Transverse colon (tissue), 4 donors: ENCODE results near the gene NLE1. TPM values are rescaled to one million over a fixed set of nuclear protein-coding genes. Genes with fewer than 3 reads are reported as not detected.

Experiments used
- DNase-seq: peaks from one replicate; pipeline ENCODE4 v3.0.0-alpha.2; 2019
- H3K27ac ChIP-seq, 4 donors: fragments of 200-600 bp; sonication (generic); 2 replicates each; pipeline ENCODE4 v1.5.1; 2016 to 2018; ENCODE audit warnings: inconsistent platforms in 4 of 4
- H3K27me3 ChIP-seq: fragments of 200-600 bp; sonication (generic); 2 replicates; pipeline ENCODE4 v1.5.1; 2017; ENCODE audit warnings: inconsistent platforms
- H3K36me3 ChIP-seq, 4 donors: fragments of 200-600 bp; sonication (generic); 2 replicates each; pipeline ENCODE4 v1.5.1; 2017 to 2019; ENCODE audit warnings: inconsistent platforms in 4 of 4
- H3K4me1 ChIP-seq, 4 donors: fragments of 200-600 bp; sonication (generic); 2 replicates each; pipeline ENCODE4 v1.5.1; 2017 to 2020; ENCODE audit warnings: inconsistent platforms in 4 of 4
- H3K4me3 ChIP-seq, 4 donors: fragments of 200-600 bp; sonication (generic); 1 replicate in 1 of 4; 2 replicates in 3 of 4; pipeline versions ENCODE4 v1.5.1 to v1.6.1; 2017 to 2019; ENCODE audit warnings: inconsistent platforms in 4 of 4
- H3K9me3 ChIP-seq, 2 donors: fragments of 200-600 bp; sonication (generic); 2 replicates each; pipeline ENCODE4 v1.5.1; 2017 to 2019; ENCODE audit warnings: inconsistent platforms in 2 of 2
- CTCF ChIP-seq, 5 experiments: fragments of 200-600 bp in 3 of 5; fragments of 450-650 bp in 2 of 5; sonication (generic) in 3 of 5; IDR thresholded peaks; 1 replicate in 2 of 5; 2 replicates in 3 of 5; pipeline ENCODE4 v1.5.1; 2016 to 2017; ENCODE audit warnings: antibody characterized with exemption in 5 of 5, inconsistent platforms in 3 of 5, mild to moderate bottlenecking in 2 of 5, moderate library complexity in 1 of 5
- EP300 ChIP-seq: sonication (generic); formaldehyde crosslinking; IDR thresholded peaks from one replicate; pipeline ENCODE4 v1.6.1; 2017; ENCODE audit warnings: antibody characterized with exemption, low read depth
- POLR2A ChIP-seq: fragments of 450-650 bp; IDR thresholded peaks from one replicate; pipeline ENCODE4 v1.6.1; 2016; ENCODE audit warnings: antibody characterized with exemption, mild to moderate bottlenecking, moderate library complexity
- POLR2AphosphoS5 ChIP-seq, 3 donors: sonication (generic); formaldehyde crosslinking; IDR thresholded peaks; one replicate each; pipeline ENCODE4 v1.6.1; 2016; ENCODE audit warnings: antibody characterized with exemption in 3 of 3
- WGBS, 2 donors: methylation state at CpG; one replicate each; pipeline ENCODE4 v1.1.5; 2018; ENCODE audit warnings: low coverage in 1 of 2; 5-methylcytosine and 5-hydroxymethylcytosine counted together
- in situ Hi-C, 4 donors: fragments of 200-750 bp; cut with MboI; loops; one replicate each; pipeline versions ENCODE4 v1.15.0 to v1.15.1; 2017; ENCODE audit warnings: low sequenced_read_pairs in 3 of 4, low pct_ligation_motif_present in 1 of 4, low pct_unique_long_range_greater_than_20kb in 1 of 4
- intact Hi-C: fragments of 100-400 bp; cut with DNase I; formaldehyde crosslinking; loops from one replicate; pipeline ENCODE4 v1.15.1; 2023; ENCODE audit warnings: low total_unique reads
- total RNA-seq, 4 donors: library from RNA; depleted of rRNA; stranded (reverse); fragments of >200 nt; gene quantifications; one replicate each; pipeline ENCODE4 v1.1.0, GENCODE V29; 2016

Gene NLE1
- total RNA-seq, 4 donors from 2014 or later = 4.0 to 13.2 (median 6.9) TPM

- TF ChIP-seq CTCF (IDR thresholded peaks at IDR 0.05) (no peak), POLR2A (no peak)
- H3K27me3 ChIP-seq = no peaks in the 10 kb centered on the region
- in situ Hi-C loops = loop anchor here in 2 of 4 donors (25.0 kb wide), 3 partner anchors 441 to 666 kb away; no protein-coding TSS in a partner anchor
- DNase-seq = no peak
- H3K36me3 ChIP-seq = peaks cover 0 to 11% (median 4%) of the 10 kb centered on the region in 4 donors
- WGBS, 2 donors = 98% methylated on average over 5 of the region's 5 CpGs; no CpG with 5 or more reads in 1 of the 2 donors
- no peaks in the 10 kb centered on the region for H3K9me3 ChIP-seq
- H3K27ac ChIP-seq = no peak overlapping the region
- no peak overlapping the region for H3K4me3 ChIP-seq
- intact Hi-C loops = no loop called here
- H3K4me1 ChIP-seq = no peaks in the 10 kb centered on the region
Measured at GRCh38 chr17:35103271-35103670, 38.8 kb downstream of the NLE1 start.

- H3K4me3 ChIP-seq = no peak overlapping the region
- intact Hi-C loops (no loop called here), in situ Hi-C loops (loop anchor here in 2 of 4 donors (25.0 kb wide), 3 partner anchors 439 to 664 kb away; no protein-coding TSS in a partner anchor)
- DNase-seq = no peak
- no peaks in the 10 kb centered on the region for H3K9me3 ChIP-seq
- 89 to 90% methylated on average over 2 of the region's 2 CpGs for WGBS, 2 donors
- TF ChIP-seq POLR2AphosphoS5 (IDR thresholded peaks at IDR 0.05) = no peak
- TF ChIP-seq POLR2A = no peak
- no peak for TF ChIP-seq EP300
- TF ChIP-seq CTCF (IDR thresholded peaks at IDR 0.05) = no peak
- no peaks in the 10 kb centered on the region for H3K27me3 ChIP-seq
- peaks cover 0 to 14% (median 5%) of the 10 kb centered on the region in 4 donors for H3K36me3 ChIP-seq
- no peak overlapping the region for H3K27ac ChIP-seq
- H3K4me1 ChIP-seq = no peaks in the 10 kb centered on the region
Measured at GRCh38 chr17:35101725-35102124, 40.4 kb downstream of the NLE1 start.

GRCh38 chr17:35101036-35101435, 41.1 kb downstream of the NLE1 start:
- Histone ChIP-seq H3K27me3 (no peaks in the 10 kb centered on the region), H3K27ac (no peak overlapping the region), H3K36me3 (peaks cover 0 to 14% (median 5%) of the 10 kb centered on the region in 4 donors), H3K4me3 (no peak overlapping the region), H3K4me1 (no peaks in the 10 kb centered on the region), H3K9me3 (no peaks in the 10 kb centered on the region)
- intact Hi-C loops (no loop called here), in situ Hi-C loops (loop anchor here in 2 of 4 donors (25.0 kb wide), 3 partner anchors 439 to 664 kb away; no protein-coding TSS in a partner anchor)
- 96% methylated on average over 14 of the region's 14 CpGs; no CpG with 5 or more reads in 1 of the 2 donors for WGBS, 2 donors
- TF ChIP-seq POLR2AphosphoS5 (IDR thresholded peaks at IDR 0.05) = no peak
- no peak for TF ChIP-seq EP300
- TF ChIP-seq POLR2A = no peak
- no peak for DNase-seq

GRCh38 chr17:35099908-35100307, 42.2 kb downstream of the NLE1 start:
- H3K9me3 ChIP-seq = no peaks in the 10 kb centered on the region
- H3K27me3 ChIP-seq = no peaks in the 10 kb centered on the region
- peaks cover 0 to 14% (median 5%) of the 10 kb centered on the region in 4 donors for H3K36me3 ChIP-seq
- H3K4me1 ChIP-seq = no peaks in the 10 kb centered on the region
- no peak overlapping the region for H3K27ac ChIP-seq
- no peak for TF ChIP-seq EP300
- TF ChIP-seq POLR2AphosphoS5 (IDR thresholded peaks at IDR 0.05) = no peak
- TF ChIP-seq POLR2A = no peak
- no peak for TF ChIP-seq CTCF (IDR thresholded peaks at IDR 0.05)
- H3K4me3 ChIP-seq = no peak overlapping the region
- 91 to 100% methylated on average over 1 to 3 of the region's 3 CpGs for WGBS, 2 donors
- in situ Hi-C loops (loop anchor here (10.0 to 25.0 kb wide), 5 partner anchors 105 to 663 kb away; partner anchors contain the start of gene LIG3 (in 1 of the 4)), intact Hi-C loops (no loop called here)
- DNase-seq = no peak

- H3K27me3 ChIP-seq = no peaks in the 10 kb centered on the region
- in situ Hi-C loops = loop anchor here (10.0 to 25.0 kb wide), 2 partner anchors 103 to 110 kb away; partner anchors contain the start of gene LIG3 (in 1 of the 4)
- no peak overlapping the region for H3K4me3 ChIP-seq
- H3K9me3 ChIP-seq = no peaks in the 10 kb centered on the region
- intact Hi-C loops = no loop called here
- DNase-seq = no peak
- TF ChIP-seq CTCF (IDR thresholded peaks at IDR 0.05) = no peak
- TF ChIP-seq POLR2AphosphoS5 (IDR thresholded peaks at IDR 0.05) = no peak
- TF ChIP-seq POLR2A = no peak
- no peak for TF ChIP-seq EP300
- H3K4me1 ChIP-seq = no peaks in the 10 kb centered on the region
- H3K27ac ChIP-seq = no peak overlapping the region
- H3K36me3 ChIP-seq = peaks cover 0 to 14% (median 5%) of the 10 kb centered on the region in 4 donors
- 93% methylated on average over 2 of the region's 2 CpGs; no CpG with 5 or more reads in 1 of the 2 donors for WGBS, 2 donors
Measured at GRCh38 chr17:35097776-35098175, 44.3 kb downstream of the NLE1 start.
